GM21825 (cell line): ENCODE measurements around the gene ALDH7A1.
"Not testable (repeated sequence)": the region's sequence is repeated elsewhere in the genome, so short reads cannot be mapped to it uniquely, and the experiment has no call there.

Experiments
- ATAC-seq: cut with Tn5 transposase; IDR thresholded peaks from one replicate; pipeline ENCODE4 v1.9.1; 2021; ENCODE audit warnings: mild to moderate bottlenecking, moderate library complexity; ENCODE audit not compliant: unreplicated experiment

ALDH7A1 gene

GRCh38 chr5:126594748-126595485, at the start of gene ALDH7A1:
ALDH7A1 (minus strand) TSS chr5:126595219; CDS start chr5:126595198, 21 bp downstream.
- ATAC-seq: peak; percentile 77

DNA sequence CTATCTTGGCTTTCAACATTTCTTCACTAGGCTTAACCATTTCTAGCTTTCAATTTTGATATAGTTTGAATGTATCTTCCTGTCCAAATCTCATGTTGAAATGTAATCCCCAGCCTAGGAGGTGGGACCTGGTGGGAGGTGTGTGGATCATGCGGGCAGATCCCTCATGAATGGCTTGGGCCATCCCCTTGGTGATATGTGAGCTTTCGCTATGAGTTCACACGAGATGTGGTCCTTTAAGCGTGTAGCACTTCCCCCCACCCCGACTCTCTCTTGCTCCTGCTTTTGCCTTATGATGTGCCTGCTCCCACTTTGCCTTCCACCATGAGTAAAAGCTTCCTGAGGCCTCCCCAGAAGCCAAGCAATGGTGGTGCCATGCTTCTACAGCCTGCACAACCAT, 46.4 kb upstream of the ALDH7A1 start:
- ATAC-seq: peak; percentile 61

DNA sequence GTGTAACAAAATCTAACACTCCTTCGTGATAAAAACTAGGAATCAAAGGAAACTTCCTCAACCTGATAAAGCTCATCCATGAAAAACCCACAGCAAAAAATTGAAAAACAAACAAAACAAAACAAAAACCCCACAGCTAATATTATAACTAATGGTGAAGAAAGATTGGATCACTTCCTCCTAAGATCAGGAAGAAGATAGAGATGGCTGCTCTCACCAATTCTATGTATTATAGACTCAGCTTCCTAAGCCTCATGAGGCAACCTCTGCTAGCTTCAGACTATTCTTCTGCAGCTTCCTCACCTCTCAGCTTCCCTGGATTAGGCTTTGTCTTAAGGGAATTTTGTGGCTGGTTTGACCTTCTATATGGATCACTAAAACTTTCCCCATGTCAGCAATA, 45.8 kb upstream of the ALDH7A1 start:
- peak; percentile 31 for ATAC-seq

- ATAC-seq: no peak
Measured at GRCh38 chr5:126636956-126637355, 41.9 kb upstream of the ALDH7A1 start.

- no peak for ATAC-seq
Measured at GRCh38 chr5:126635585-126635984, 40.6 kb upstream of the ALDH7A1 start.

DNA sequence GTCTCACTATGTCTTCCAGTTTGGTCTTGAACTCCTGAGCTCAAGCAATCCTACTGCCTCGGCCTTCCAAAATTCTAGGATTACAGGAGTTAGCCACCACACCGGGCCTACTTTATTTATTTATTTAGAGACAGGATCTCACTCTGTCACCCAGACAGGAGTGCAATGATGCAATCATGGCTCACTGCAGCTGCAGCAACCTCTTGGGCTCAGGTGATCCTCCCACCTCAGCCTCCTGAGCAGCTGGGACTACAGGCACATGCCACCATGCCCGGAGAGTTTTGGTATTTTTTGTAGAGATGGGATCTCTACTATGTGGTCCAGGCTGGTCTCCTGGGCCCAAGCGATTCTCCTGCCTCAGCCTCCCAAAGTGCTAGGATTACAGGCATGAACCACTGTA, 38.5 kb upstream of the ALDH7A1 start:
- ATAC-seq: no peak

DNA sequence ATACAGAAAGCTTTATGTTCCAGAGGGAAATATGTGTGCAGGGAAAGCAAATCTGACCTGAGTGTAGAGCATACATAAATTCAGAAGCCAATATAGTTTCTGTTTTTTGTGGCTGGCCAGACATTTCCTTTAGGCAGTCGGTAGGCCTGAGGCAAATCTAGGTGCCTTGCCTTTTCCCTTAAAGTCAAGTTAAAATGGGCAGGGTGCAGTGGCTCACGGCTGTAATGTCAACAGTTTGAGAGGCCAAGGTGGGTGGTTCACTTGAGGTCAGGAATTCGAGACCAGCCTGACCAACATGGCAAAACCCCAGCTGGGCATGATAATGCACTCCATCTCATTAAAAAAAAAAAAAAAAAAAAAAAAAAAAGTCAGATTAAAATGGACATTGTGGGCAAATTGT, 36.9 kb upstream of the ALDH7A1 start:
- ATAC-seq: no peak

DNA sequence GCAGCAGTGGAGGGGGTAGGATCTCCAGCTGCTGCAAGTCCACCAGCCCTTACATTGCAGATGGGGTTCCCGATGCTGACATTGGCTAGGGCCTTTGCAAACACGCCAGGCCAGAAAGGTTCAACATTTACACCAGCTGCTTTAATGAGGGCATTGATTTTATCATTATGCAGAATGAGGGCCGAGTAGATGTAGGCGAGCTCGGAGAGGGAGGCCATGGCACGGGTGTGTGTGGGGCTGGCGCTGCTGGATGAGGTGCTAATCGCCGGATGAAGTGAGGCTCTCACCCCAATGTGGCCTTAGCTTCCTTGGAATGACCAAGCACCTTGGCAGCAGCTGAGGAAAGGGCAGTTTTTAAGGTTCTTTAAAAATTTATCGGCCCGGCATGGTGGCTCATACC, 33.1 kb upstream of the ALDH7A1 start:
- ATAC-seq: no peak

DNA sequence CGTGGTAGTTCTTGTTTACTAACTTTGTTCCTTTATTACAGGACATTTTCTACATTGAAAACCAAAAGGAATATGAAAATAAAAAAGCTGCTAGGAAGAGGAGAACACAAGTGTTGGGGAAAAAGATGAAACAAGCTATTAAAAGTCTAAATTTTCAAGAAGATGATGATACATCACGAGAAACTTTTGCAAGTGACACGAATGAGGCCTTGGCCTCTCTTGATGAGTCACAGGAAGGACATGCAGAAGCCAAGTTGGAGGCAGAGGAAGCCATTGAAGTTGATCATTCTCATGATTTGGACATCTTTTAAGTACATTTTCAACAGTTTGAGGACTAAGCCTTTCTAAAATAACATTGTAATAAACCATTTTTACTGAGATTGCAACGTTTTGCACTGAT, 29.5 kb upstream of the ALDH7A1 start:
- no peak for ATAC-seq

DNA sequence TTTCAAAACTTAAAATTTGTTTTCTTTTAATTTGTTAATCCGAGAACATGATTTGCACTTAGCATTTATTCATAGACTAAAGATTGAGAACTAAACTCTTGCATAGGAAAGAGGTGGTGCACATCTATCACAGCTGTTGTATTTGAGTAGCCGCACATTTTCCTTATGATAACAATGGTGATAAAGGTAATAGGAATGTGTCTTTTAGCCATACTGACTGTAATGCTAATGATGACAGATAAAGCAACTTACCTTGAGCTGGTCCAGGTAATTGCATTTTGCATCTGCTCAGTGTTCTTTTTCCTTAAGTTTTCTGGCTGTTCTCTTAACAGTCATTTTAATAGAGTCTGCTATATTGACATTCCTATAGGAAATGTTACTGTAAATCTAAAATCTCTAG, 24.8 kb upstream of the ALDH7A1 start:
- no peak for ATAC-seq

DNA sequence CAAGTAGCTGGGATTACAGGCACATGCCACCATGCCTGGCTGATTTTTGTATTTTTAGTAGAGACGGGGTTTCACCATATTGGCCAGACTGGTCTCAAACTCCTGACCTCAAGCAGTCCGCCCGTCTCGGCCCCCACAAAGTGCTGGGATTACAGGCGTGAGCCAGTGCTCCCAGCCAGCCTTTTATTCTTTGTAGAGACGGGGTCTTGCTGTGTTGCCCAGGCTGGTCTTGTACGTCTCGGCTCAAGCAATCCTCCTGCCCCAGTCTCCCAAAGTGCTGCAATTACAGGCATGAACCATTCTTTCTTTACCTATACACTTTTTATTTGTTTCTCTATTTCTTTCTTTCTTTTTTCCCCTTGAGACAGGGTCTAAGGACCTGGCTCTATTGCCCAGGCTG, 22.6 kb upstream of the ALDH7A1 start:
- ATAC-seq: not testable (repeated sequence)

DNA sequence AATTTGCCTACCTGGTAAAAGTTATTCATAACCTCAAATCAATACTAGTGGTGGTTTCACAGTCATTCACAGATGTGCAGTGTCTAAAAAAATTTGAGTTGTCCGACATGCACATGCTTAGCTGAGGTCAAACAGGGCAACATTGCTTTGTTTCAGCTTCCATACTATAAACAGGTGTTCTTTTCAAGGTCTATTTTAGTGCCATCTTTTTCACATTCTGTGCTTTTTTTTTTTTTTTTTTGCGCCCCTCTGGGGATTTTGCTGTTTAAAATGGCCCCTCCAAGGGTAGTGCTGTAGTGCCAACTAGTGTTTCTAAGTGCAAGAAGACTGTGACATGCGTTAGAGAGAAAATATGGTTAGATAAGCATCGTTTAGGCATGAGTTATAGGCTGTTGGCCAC, 20.3 kb upstream of the ALDH7A1 start:
- ATAC-seq: peak; percentile 92

- no peak for ATAC-seq
Measured at GRCh38 chr5:126613941-126614592, 19.0 kb upstream of the ALDH7A1 start.

DNA sequence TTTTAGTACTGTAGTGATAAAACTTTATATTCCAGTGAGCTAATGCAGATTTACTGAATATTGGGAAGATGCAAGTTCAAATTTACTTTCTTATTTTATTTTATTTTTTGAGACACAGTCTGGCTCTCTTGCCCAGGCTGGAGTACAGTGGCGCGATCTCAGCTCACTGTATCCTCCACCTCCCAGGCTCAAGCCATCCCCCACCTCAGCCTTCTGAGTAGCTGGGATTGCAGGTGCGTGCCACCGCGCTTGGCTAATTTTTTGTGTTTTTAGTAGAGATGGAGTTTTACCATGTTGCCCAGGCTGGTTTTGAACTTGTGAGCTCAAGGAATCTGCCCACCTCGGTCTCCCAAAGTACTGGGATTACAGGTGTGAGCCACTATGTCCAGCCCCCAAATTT, 15.6 kb upstream of the ALDH7A1 start:
- no peak for ATAC-seq

DNA sequence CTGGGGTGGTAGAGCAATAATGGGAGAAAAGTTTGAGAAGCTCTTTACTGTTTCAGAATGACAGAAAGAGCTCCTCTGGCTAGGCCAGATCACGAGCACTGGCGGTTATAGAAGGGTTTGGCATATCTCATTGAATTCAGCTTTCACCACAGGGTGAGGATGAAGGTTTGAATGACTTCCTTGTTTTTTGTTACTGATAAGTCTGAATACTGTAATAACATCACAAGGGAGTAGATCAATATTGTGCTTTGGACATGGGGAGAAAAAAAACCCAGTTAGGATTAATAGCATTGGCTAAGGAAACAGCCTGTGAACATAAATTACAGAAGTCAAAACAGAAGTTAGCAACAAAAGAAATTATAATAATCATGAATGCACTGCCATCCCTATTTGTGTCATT, 15.1 kb upstream of the ALDH7A1 start:
- ATAC-seq: no peak

DNA sequence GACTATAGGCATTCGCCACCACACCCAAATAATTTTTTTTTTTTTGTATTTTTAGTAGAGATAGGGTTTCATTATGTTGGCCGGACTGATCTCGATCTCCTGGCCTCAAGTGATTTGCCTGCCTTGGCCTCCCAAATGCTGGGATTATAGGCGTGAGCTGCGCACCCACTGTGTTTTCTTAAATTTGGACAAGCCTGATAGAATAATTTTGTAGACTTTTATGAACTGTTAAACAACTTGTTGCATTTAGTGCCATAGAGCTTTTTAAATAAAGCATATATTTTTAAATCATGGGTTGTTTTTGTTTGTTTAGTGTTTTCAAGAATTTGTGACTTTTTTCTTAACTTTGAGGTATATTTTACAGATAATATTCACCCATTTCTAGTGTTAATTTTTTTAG, 10.5 kb upstream of the ALDH7A1 start:
- ATAC-seq: no peak

GRCh38 chr5:126603402-126603991, 8.5 kb upstream of the ALDH7A1 start:
- ATAC-seq: no peak

DNA sequence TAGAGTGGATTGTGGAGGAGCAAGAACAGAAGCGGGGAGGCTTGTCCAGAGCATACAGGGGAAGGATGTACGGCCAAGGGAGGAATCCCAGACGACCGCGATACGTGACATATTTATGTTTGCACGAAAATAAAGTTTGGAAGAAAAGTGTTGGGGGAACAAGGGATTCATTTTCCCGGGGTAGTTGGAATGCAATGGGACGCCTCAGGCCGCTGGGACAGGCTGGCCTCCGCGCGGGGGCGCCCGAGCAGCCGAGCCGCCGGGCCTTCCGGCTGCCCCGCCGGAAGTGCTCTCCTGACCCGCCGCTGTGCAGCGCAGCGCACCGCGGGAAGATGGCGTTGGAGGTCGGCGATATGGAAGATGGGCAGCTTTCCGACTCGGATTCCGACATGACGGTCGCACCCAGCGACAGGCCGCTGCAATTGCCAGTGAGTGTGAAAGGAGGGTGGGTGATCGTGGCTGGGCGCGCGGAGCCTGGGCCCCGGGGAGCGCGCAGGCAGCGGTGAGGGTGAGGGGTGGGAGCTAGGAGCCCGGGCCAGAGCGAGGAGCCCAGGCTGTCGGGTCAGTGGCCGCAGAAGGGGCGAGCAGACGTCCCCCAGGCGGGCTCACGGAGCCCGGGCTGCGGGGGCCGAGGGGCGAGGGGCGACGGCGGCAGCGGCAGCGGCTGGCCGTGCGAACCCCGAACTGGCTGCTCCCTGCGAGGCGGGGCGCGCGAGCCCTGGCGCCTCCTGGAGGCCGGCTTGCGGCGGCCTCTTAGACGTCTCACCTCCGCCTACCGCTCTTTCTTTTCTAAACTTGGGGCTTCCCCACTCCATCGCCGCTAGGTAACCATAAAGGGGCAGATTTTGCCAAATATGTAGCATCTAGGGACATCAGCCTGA, 5.9 kb upstream of the ALDH7A1 start, which contains the start of gene PHAX:
Gene PHAX, plus strand, starts transcription at position 317 of the 881 bp plus-strand sequence. Its CDS starts 16 bp downstream, at position 333.
- peak; percentile 97 for ATAC-seq

- ATAC-seq: not testable (repeated sequence)
Measured at GRCh38 chr5:126599971-126600630, 5.1 kb upstream of the ALDH7A1 start.

GRCh38 chr5:126599499-126599898, 4.5 kb upstream of the ALDH7A1 start:
- no peak for ATAC-seq

DNA sequence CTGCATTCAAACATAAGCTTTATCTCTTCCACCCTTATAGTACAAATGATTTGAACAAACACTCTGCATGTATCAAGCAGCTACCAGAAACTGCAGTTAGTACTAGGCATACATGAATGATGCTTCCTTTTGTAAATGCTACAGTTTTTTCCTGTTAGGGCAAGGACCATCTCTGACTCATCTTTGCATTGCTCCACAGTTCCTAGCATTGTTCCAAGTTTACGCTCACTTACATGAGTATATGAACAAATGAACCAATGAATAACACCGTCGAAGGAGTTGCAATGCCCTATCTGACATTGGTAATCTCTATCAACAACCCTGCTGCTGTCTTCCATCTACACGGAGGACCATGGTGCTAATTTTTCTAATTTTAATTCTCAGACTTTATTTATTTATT, 2.1 kb upstream of the ALDH7A1 start:
- ATAC-seq: no peak
